GM21360 (cell line): Measurements from ENCODE around the gene KLRC4.
"Not testable (repeated sequence)": the region's sequence is repeated elsewhere in the genome, so short reads cannot be mapped to it uniquely, and the experiment has no call there.

ENCODE experiments used
- ATAC-seq: cut with Tn5 transposase; IDR thresholded peaks from one replicate; pipeline ENCODE4 v1.9.1; 2021; ENCODE audit warnings: mild to moderate bottlenecking, moderate library complexity; ENCODE audit not compliant: unreplicated experiment

Gene KLRC4, protein sequence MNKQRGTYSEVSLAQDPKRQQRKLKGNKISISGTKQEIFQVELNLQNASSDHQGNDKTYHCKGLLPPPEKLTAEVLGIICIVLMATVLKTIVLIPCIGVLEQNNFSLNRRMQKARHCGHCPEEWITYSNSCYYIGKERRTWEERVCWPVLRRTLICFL

DNA sequence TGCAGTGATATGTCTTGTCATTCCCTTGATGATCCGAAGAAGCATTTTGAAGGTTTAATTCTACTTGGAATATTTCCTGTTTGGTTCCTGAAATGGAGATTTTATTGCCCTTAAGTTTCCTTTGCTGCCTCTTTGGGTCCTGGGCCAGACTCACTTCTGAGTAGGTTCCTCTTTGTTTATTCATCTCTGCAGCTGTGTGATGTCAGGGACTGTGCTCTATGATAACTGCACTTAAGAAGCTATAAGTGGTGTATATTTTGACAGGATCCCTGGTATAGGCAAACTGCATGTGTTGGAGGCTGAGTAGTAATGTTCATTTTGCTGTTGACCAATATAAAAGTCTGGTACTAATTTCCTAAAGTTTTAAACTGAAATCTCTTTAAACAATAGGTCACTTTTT lies at the start of gene KLRC4:
TSS of gene KLRC4 (minus strand) at position 366 of the 400 bp plus-strand sequence. CDS start at position 184, 182 bp downstream.
- ATAC-seq: no peak

GRCh38 chr12:10457760-10458159 lies 48.2 kb upstream of the KLRC4 start:
- no peak for ATAC-seq

- no peak for ATAC-seq
Measured at GRCh38 chr12:10456856-10457255, 47.3 kb upstream of the KLRC4 start.

GRCh38 chr12:10455766-10456165 lies 46.2 kb upstream of the KLRC4 start:
- no peak for ATAC-seq

DNA sequence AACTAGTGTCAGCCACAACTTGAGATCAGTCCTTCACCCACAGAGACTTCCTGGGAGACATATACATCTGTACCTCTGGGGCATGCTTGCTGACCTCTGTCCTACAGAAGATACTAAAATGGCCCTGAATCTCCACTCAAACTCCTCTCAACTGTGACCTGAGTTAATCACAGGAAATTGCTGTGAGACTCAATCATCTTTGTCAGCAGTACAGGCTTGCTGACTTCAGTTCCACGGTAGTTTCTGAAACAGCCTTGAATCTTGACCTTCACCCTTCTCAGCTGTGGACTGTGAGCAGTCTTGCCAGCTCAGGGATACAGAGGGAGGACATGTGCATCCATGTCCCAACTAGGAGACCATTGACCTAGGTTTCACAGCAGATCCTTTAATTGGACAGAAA lies 45.0 kb upstream of the KLRC4 start:
- no peak for ATAC-seq

- ATAC-seq: no peak
Measured at GRCh38 chr12:10453156-10453555, 43.6 kb upstream of the KLRC4 start, which contains the start of gene KLRC1. Gene KLRC1 (minus strand): TSS chr12:10453377. CDS start chr12:10451156, 2,221 bp downstream.

DNA sequence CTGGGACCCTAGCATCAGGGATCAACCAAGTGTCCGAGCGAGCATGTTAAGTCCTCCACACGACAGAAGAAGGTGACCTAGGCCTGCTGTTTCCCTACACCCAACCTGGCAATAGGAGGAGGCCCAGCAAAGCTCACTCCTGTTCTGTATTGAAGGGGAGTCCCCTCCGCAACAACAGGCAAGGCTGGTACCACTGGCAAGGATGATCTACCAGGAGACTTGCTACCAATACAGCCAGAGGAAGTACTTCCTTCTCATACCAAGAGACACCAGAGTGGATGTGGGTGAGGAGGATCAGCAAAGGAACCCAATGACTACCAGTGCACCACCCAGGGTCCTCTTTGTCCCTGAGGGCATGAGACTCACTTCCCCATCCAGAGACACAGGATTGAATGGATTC lies 38.7 kb upstream of the KLRC4 start:
- ATAC-seq: no peak

DNA sequence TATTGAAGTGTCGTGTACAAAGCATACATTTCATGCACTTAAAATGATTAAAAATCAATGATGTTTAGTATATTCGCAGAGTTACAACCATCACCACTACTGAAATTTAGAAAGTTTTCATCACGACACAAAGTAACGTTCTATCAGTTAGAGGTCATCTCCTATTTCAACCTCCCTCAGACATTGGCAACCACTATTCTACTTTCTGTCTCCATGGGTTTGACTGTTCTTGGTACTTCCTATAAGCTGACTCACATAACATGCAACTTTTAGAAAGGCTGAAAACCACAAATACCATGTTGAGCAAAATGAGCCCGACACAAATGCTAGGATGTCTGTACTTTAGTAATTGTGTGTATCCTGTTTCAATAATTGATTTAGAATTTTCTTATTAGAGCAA lies 36.5 kb upstream of the KLRC4 start:
- not testable (repeated sequence) for ATAC-seq

GRCh38 chr12:10441144-10441543 lies 31.6 kb upstream of the KLRC4 start:
- not testable (repeated sequence) for ATAC-seq

GRCh38 chr12:10439608-10440274 lies 30.2 kb upstream of the KLRC4 start:
- not testable (repeated sequence) for ATAC-seq

DNA sequence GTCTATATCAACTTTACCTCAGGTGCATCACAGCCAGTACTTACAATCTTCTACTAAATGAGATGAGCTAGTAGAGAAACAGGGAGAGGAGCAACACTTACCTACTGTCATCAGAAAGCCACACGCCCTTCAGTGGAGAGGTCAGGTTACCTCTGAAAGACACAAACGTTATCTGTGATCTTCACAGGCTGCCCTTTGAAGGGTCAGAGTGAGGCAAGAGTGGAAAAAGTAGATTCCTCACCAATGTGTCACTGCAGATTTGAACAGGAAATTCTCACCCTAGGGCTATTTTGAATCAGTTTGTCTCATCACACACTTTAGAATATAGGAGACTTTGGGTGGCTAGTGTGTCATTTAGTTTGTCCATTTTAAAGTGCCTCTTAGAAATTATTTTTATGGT lies 28.0 kb upstream of the KLRC4 start:
- ATAC-seq: not testable (repeated sequence)

GRCh38 chr12:10435816-10436215 lies 26.3 kb upstream of the KLRC4 start, which contains the start of gene KLRC2:
Gene KLRC2 (minus strand): TSS chr12:10436010. CDS start chr12:10435986, 24 bp downstream.
- not testable (repeated sequence) for ATAC-seq

DNA sequence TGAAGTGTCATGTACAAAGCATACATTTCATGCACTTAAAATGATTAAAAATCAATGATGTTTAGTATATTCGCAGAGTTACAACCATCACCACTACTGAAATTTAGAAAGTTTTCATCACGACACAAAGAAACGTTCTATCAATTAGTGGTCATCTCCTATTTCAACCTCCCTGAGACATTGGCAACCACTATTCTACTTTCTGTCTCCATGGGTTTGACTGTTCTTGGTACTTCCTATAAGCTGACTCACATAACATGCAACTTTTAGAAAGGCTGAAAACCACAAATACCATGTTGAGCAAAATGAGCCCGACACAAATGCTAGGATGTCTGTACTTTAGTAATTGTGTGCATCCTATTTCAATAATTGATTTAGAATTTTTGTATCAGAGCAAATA lies 21.1 kb upstream of the KLRC4 start:
- ATAC-seq: not testable (repeated sequence)

DNA sequence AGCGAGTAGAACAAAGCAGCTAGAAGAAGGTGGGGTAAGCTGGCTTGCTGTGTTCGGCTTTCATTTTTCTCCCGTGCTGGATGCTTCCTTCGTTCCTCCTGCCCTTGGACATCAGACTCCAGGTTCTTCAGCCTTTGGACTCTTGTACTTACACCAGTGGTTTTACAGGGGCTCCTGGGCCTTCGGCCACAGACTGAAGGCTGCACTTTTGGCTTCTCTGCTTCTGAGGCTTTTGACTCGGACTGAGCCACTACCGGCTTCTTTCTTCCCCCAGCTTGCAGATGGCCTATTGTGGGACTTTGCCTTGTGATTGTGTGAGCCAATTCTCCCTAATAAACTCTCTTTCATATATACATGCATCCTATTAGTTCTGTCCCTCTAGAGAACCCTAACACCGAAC lies 16.4 kb upstream of the KLRC4 start:
- ATAC-seq: not testable (repeated sequence)

DNA sequence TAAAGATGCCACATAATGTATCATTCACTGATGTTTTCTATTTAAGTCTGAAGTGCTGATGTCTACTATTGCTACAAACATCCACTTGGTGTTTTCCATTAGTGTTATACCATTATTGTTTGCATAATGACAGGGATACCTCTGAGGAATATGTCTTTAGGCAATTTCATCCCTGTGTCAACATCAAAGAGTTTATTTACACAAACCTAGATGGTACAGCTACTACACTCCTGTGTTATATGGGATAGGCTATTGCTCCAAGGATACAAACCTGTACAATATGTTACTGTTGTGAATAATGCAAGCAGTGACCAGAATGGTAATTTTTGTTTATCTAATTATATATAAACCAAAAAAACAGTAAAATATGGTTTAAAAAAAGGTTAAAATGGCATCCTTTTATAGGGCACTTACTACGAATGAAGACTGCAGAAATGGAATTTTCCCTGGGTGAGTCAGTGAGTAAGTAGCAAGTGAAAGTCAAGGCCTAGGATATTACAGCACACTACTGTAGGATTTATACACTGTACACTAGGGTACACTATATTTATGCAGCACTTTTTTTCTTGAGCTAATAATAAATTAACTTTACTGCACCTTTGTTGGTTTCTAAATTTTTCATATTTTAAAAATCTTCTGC lies 14.8 kb upstream of the KLRC4 start:
- not testable (repeated sequence) for ATAC-seq

- not testable (repeated sequence) for ATAC-seq
Measured at GRCh38 chr12:10422159-10422558, 12.6 kb upstream of the KLRC4 start.

DNA sequence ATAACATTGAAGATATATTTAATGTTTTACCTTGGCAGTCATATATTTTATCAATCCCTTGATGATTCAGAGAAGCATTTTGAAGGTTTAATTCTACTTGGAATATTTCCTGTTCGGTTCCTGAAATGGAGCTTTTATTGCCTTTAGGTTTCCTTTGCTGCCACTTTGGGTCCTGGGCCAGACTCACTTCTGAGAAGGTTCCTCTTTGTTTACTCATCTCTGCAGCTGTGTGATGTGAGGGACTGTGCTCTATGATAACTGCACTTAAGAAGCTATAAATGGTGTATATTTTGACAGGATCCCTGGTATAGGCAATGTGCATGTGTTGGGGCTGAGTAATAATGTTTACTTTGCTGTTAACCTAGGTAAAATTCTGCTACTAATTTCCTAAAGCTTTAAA lies 10.8 kb upstream of the KLRC4 start, which contains the start of gene KLRC3:
TSS of gene KLRC3 (minus strand) at position 262 of the 400 bp plus-strand sequence. CDS start at position 217, 45 bp downstream.
- not testable (repeated sequence) for ATAC-seq

- no peak for ATAC-seq
Measured at GRCh38 chr12:10408842-10409241, 715 bp downstream of the KLRC4 start.

DNA sequence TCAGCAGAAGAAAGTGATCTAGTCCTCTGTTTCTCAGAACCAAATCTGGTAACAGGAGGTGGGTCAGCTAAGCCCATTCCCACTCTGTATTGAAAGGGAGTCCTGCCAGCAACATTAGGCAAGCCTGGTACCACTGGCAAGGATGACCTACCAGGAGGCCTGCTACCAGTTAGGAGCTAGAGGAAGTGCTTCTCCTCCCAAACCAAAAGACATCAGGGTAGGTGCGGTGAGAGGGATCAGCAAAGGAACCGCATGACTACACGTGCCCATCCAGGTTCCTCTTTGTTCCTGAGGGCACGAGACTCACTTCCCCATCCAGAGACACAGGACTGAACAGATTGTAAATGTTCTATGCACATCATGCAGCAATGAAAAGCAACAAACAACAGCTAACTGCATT lies 2.8 kb downstream of the KLRC4 start:
- ATAC-seq: no peak

GRCh38 chr12:10405294-10405693 lies 4.3 kb downstream of the KLRC4 start:
- ATAC-seq: no peak

GRCh38 chr12:10404798-10405197 lies 4.8 kb downstream of the KLRC4 start:
- no peak for ATAC-seq

DNA sequence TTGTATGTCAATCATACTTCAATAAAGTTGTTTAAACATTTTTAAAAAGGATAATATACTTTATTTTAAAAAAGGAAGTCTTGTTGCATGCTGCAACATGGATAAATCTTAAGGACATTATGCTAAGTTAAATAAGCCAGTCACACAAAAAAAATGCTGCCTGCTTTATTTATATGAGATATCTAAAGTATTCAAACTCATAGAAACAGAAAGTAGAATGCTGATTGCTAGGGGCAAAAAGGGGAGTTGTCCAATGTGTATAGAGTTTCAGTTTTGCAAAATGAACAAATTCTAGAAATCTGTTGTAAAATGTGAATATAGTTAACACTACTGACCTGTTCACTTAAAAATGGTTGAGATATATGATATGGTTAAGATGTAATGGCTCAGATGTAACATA lies 8.7 kb downstream of the KLRC4 start:
- ATAC-seq: no peak
